SU-DHL-6 (cell line): ENCODE data around the gene PIK3C2G.

ENCODE experiments used
- H2AFZ ChIP-seq: fragments of 200-600 bp; sonication (generic); 2 replicates; pipeline ENCODE4 v1.6.1; 2014; ENCODE audit warnings: low read depth, mild to moderate bottlenecking, moderate library complexity, mixed read lengths, antibody characterized with exemption, low read length; ENCODE audit not compliant: severe bottlenecking
- H3F3A ChIP-seq: fragments of 200-600 bp; shearing (Covaris generic); 2 replicates; pipeline ENCODE4 v1.6.0; 2016; ENCODE audit warnings: antibody characterized with exemption, mild to moderate bottlenecking; ENCODE audit not compliant: insufficient read depth
- H3K27ac ChIP-seq: fragments of 200-600 bp; sonication (generic); 2 replicates; pipeline ENCODE4 v1.5.1; 2016; ENCODE audit warnings: low read depth, mild to moderate bottlenecking, low read length, moderate library complexity, mixed read lengths
- H3K27me3 ChIP-seq: fragments of 200-600 bp; sonication (generic), shearing (Covaris generic); 2 replicates; pipeline ENCODE4 v1.6.0; 2014; ENCODE audit warnings: mild to moderate bottlenecking, low read length
- H3K36me3 ChIP-seq: fragments of 200-600 bp; sonication (generic); 2 replicates; pipeline ENCODE4 v1.6.1; 2014; ENCODE audit warnings: mild to moderate bottlenecking, low read length, mixed read lengths
- H3K4me2 ChIP-seq: fragments of 300-600, 200-600 bp; shearing (Covaris generic), sonication (generic); 2 replicates; pipeline ENCODE4 v1.6.0; 2014; ENCODE audit warnings: low read length, low read depth, mild to moderate bottlenecking; ENCODE audit not compliant: poor library complexity, severe bottlenecking
- H3K4me3 ChIP-seq: fragments of 200-600 bp; sonication (generic); 2 replicates; pipeline ENCODE4 v1.5.1; 2014; ENCODE audit warnings: antibody characterized with exemption, low read length, mild to moderate bottlenecking, mixed read lengths; ENCODE audit not compliant: insufficient read depth, poor library complexity, severe bottlenecking
- H3K79me2 ChIP-seq: fragments of 200-600 bp; sonication (generic); 2 replicates; pipeline ENCODE4 v1.6.1; 2014; ENCODE audit warnings: mild to moderate bottlenecking, low read length, moderate library complexity; ENCODE audit not compliant: insufficient read depth
- H3K9ac ChIP-seq: fragments of 200-600 bp; sonication (generic); 2 replicates; pipeline ENCODE4 v1.7.0; 2014; ENCODE audit warnings: mild to moderate bottlenecking, low read length
- H3K9me2 ChIP-seq: fragments of 200-600 bp; sonication (generic); replicated peaks from 2 replicates; pipeline ENCODE4 v1.6.1; 2014; ENCODE audit warnings: low read length; ENCODE audit not compliant: insufficient read depth
- H3K9me3 ChIP-seq: fragments of 200-600 bp; sonication (generic); 2 replicates; pipeline ENCODE4 v1.6.1; 2014; ENCODE audit warnings: low read length, mixed read lengths; ENCODE audit not compliant: insufficient read depth
- H4K20me1 ChIP-seq: fragments of 200-600 bp; sonication (generic); 2 replicates; pipeline ENCODE4 v1.6.1; 2014; ENCODE audit warnings: low read depth, mild to moderate bottlenecking, antibody characterized with exemption, low read length, moderate library complexity, mixed read lengths
- CTCF ChIP-seq: fragments of 200-600 bp; sonication (generic); IDR thresholded peaks from one replicate; pipeline ENCODE4 v1.5.1; 2017; ENCODE audit warnings: antibody characterized with exemption, mild to moderate bottlenecking, low read length, moderate library complexity; ENCODE audit not compliant: insufficient read depth, poor library complexity, severe bottlenecking
- EZH2phosphoT487 ChIP-seq: fragments of 200-600 bp; sonication (generic), shearing (Covaris generic); conservative IDR thresholded peaks from 2 replicates; pipeline ENCODE4 v1.6.1; 2018; ENCODE audit warnings: mild to moderate bottlenecking, antibody characterized with exemption, low read length, moderate library complexity, mixed read lengths

The PIK3C2G gene

GRCh38 chr12:18629445-18629844 is 368.1 kb downstream of the PIK3C2G start:
- Histone ChIP-seq H3K4me3 (no peak overlapping the region), H3K79me2 (no peaks in the 10 kb centered on the region), H3K9me3 (no peaks in the 10 kb centered on the region; the same call in 1 of the 2 replicates), H3K4me2 (no peak overlapping the region), H4K20me1 (no peaks in the 10 kb centered on the region), H3K9me2 (no peaks in the 10 kb centered on the region; the same call in 1 of the 2 replicates), H3K27ac (no peak overlapping the region), H3K9ac (no peak overlapping the region), H3K27me3 (no peaks in the 10 kb centered on the region), H3F3A (no peaks in the 10 kb centered on the region), H3K36me3 (no peaks in the 10 kb centered on the region), H2AFZ (no peak overlapping the region)
- TF ChIP-seq CTCF, result no peak
- no peak for TF ChIP-seq EZH2phosphoT487

- no peaks in the 10 kb centered on the region; the same call in 1 of the 2 replicates for H3K9me3 ChIP-seq
- H3K9me2 ChIP-seq, result no peaks in the 10 kb centered on the region; the same call in 1 of the 2 replicates
- H2AFZ ChIP-seq, result no peak overlapping the region
- no peaks in the 10 kb centered on the region for H3F3A ChIP-seq
- H3K36me3 ChIP-seq, result no peaks in the 10 kb centered on the region
- H3K79me2 ChIP-seq, result no peaks in the 10 kb centered on the region
- H3K4me3 ChIP-seq, result no peak overlapping the region
- no peak overlapping the region for H3K4me2 ChIP-seq
- no peak overlapping the region for H3K9ac ChIP-seq
- H3K27me3 ChIP-seq, result no peaks in the 10 kb centered on the region
- no peaks in the 10 kb centered on the region for H4K20me1 ChIP-seq
- H3K27ac ChIP-seq, result no peak overlapping the region
- no peak for TF ChIP-seq EZH2phosphoT487
- no peak for TF ChIP-seq CTCF
Measured at GRCh38 chr12:18629916-18630315, 368.6 kb downstream of the PIK3C2G start.

GRCh38 chr12:18631339-18631738 is 370.0 kb downstream of the PIK3C2G start:
- no peaks in the 10 kb centered on the region for H3K27me3 ChIP-seq
- no peaks in the 10 kb centered on the region for H3F3A ChIP-seq
- H3K27ac ChIP-seq, result no peak overlapping the region
- H2AFZ ChIP-seq, result no peak overlapping the region
- H3K4me2 ChIP-seq, result no peak overlapping the region
- H3K9me2 ChIP-seq, result no peaks in the 10 kb centered on the region; the same call in 1 of the 2 replicates
- H3K9ac ChIP-seq, result no peak overlapping the region
- no peak for TF ChIP-seq CTCF
- no peak for TF ChIP-seq EZH2phosphoT487
- no peaks in the 10 kb centered on the region for H4K20me1 ChIP-seq
- no peak overlapping the region for H3K4me3 ChIP-seq
- H3K9me3 ChIP-seq, result no peaks in the 10 kb centered on the region; the same call in 1 of the 2 replicates
- no peaks in the 10 kb centered on the region for H3K79me2 ChIP-seq
- no peaks in the 10 kb centered on the region for H3K36me3 ChIP-seq

- TF ChIP-seq CTCF (no peak), EZH2phosphoT487 (no peak)
- H3K4me2 ChIP-seq, result no peak overlapping the region
- no peak overlapping the region for H2AFZ ChIP-seq
- no peak overlapping the region for H3K4me3 ChIP-seq
- H3K9me2 ChIP-seq, result no peaks in the 10 kb centered on the region; the same call in 1 of the 2 replicates
- no peaks in the 10 kb centered on the region for H4K20me1 ChIP-seq
- H3K27me3 ChIP-seq, result no peaks in the 10 kb centered on the region
- no peaks in the 10 kb centered on the region for H3K79me2 ChIP-seq
- H3K9me3 ChIP-seq, result no peaks in the 10 kb centered on the region; the same call in 1 of the 2 replicates
- no peak overlapping the region for H3K27ac ChIP-seq
- no peak overlapping the region for H3K9ac ChIP-seq
- no peaks in the 10 kb centered on the region for H3F3A ChIP-seq
- H3K36me3 ChIP-seq, result no peaks in the 10 kb centered on the region
Measured at GRCh38 chr12:18632848-18633247, 371.5 kb downstream of the PIK3C2G start.
